NT2/D1 (cell line): ENCODE data around the gene FRYL.

ENCODE experiments used
- SUZ12 ChIP-seq: IDR thresholded peaks from 2 replicates; pipeline ENCODE4 v1.6.1; 2011; ENCODE audit not compliant: insufficient read length, insufficient read depth; ENCODE audit errors: extremely low read depth
- YY1 ChIP-seq: IDR thresholded peaks from 2 replicates; pipeline ENCODE4 v1.6.1; 2011; ENCODE audit not compliant: insufficient read length, insufficient read depth

DNA sequence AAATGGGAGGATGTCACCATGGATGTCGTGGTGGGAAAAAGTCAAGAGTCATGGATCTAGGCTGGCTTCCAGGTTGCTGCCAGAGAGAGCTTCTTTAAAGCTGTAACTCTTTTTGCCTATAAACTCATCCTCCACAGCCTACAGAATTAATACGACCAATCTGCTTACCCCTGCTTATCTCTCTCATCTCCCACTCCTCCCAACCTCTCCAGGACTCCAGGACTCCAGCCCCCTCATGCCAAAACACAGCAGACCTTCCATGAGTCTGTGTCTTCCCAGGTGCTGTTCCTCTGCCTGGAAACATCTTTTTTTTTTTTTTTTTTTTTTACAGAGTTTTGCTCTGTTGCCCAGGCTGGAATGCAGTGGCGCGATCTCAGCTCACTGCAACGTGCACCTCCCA lies 312.2 kb downstream of the FRYL start:
- TF ChIP-seq YY1, result no peak
- TF ChIP-seq SUZ12, result no peak
